22Rv1 (cell line): Measurements from ENCODE around the gene CPZ.

ENCODE experiments used
- ZFX ChIP-seq: fragments of 450-650 bp; IDR thresholded peaks from 2 replicates; pipeline ENCODE4 v1.6.1; 2017; ENCODE audit warnings: antibody characterized with exemption, borderline replicate concordance
- TF ChIP-seq, protein P1 (sequence below): fragments of 450-650 bp; IDR thresholded peaks from 2 replicates; pipeline ENCODE4 v1.5.1; 2017; ENCODE audit warnings: mild to moderate bottlenecking

DNA sequence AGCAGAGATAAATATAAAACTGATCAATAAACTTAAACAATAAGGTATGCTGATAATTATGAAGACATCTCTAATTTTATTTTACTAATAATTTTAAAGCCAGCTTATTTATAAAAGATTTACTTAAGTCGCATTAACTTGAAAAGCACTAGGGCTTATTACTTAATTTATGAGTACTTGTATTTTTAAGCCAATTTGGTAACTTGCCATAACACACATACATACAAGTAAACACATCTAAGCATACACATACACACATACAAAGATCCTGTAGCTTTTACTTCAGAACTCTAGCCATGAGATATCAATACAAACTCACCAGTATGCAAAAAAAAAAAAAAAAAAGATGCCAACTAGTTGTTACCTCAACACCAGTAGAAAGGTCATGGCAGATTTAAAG is 22.4 kb upstream of the CPZ start:
- TF ChIP-seq, protein P1, sequence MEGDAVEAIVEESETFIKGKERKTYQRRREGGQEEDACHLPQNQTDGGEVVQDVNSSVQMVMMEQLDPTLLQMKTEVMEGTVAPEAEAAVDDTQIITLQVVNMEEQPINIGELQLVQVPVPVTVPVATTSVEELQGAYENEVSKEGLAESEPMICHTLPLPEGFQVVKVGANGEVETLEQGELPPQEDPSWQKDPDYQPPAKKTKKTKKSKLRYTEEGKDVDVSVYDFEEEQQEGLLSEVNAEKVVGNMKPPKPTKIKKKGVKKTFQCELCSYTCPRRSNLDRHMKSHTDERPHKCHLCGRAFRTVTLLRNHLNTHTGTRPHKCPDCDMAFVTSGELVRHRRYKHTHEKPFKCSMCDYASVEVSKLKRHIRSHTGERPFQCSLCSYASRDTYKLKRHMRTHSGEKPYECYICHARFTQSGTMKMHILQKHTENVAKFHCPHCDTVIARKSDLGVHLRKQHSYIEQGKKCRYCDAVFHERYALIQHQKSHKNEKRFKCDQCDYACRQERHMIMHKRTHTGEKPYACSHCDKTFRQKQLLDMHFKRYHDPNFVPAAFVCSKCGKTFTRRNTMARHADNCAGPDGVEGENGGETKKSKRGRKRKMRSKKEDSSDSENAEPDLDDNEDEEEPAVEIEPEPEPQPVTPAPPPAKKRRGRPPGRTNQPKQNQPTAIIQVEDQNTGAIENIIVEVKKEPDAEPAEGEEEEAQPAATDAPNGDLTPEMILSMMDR = no peak
- no peak for TF ChIP-seq ZFX
